ENCODE measurements around the gene MYO3A. TPM values are rescaled to one million over a fixed set of nuclear protein-coding genes. Genes with fewer than 3 reads are reported as not detected.

Gene MYO3A
- total and polyA plus RNA-seq, 2 donors (not counting 3 experiments of a cell fraction or from before 2014, with no cell fraction given), result not detected

- no peaks in the 10 kb centered on the region for H3K4me1 ChIP-seq (ENCODE audit: control insufficient read depth, extremely low read depth, insufficient read depth, low read length)
- TF ChIP-seq JUN (IDR thresholded peaks at IDR 0.05; ENCODE audit: borderline replicate concordance, insufficient read depth, insufficient read length, low read depth) (no peak), FOS (IDR thresholded peaks at IDR 0.05; ENCODE audit: borderline replicate concordance, insufficient read depth, low read length) (no peak), GATA2 (IDR thresholded peaks at IDR 0.05; ENCODE audit: insufficient read depth, insufficient read length, low read depth, low read length) (no peak), POLR2A (IDR thresholded peaks at IDR 0.05; ENCODE audit: low read depth, low read length) (no peak), MYC (IDR thresholded peaks at IDR 0.05; ENCODE audit: low read depth, low read length) (no peak), EZH2 (IDR thresholded peaks at IDR 0.05; ENCODE audit: borderline replicate concordance, low read depth, low read length, severe bottlenecking) (no peak), POLR2AphosphoS5 (IDR thresholded peaks at IDR 0.05; ENCODE audit: insufficient read depth, low read depth, low read length) (no peak)
- TF ChIP-seq, protein P1, sequence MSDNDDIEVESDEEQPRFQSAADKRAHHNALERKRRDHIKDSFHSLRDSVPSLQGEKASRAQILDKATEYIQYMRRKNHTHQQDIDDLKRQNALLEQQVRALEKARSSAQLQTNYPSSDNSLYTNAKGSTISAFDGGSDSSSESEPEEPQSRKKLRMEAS (IDR thresholded peaks at IDR 0.05; ENCODE audit: insufficient read depth, insufficient read length), result no peak
- TF ChIP-seq, protein P2, sequence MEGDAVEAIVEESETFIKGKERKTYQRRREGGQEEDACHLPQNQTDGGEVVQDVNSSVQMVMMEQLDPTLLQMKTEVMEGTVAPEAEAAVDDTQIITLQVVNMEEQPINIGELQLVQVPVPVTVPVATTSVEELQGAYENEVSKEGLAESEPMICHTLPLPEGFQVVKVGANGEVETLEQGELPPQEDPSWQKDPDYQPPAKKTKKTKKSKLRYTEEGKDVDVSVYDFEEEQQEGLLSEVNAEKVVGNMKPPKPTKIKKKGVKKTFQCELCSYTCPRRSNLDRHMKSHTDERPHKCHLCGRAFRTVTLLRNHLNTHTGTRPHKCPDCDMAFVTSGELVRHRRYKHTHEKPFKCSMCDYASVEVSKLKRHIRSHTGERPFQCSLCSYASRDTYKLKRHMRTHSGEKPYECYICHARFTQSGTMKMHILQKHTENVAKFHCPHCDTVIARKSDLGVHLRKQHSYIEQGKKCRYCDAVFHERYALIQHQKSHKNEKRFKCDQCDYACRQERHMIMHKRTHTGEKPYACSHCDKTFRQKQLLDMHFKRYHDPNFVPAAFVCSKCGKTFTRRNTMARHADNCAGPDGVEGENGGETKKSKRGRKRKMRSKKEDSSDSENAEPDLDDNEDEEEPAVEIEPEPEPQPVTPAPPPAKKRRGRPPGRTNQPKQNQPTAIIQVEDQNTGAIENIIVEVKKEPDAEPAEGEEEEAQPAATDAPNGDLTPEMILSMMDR (IDR thresholded peaks at IDR 0.05; ENCODE audit: extremely low read depth in 1 of 2, insufficient read depth in 1 of 2, low read depth in 1 of 2, low read length in 2 of 2), result no peak
- no peaks in the 10 kb centered on the region for H3K36me3 ChIP-seq (ENCODE audit: control insufficient read depth in 2 of 2, extremely low read depth in 1 of 2, insufficient read depth in 2 of 2, low read length in 2 of 2)
- H3K27ac ChIP-seq (ENCODE audit: insufficient read depth, low read depth, low read length), result no peak overlapping the region
- ChIA-PET POLR2A (no interaction called here), CTCF (no interaction called here)
- FAIRE-seq, result no peak
- H3K79me2 ChIP-seq (ENCODE audit: control insufficient read depth, insufficient read depth, low read length), result no peaks in the 10 kb centered on the region
- no peak overlapping the region for H2AFZ ChIP-seq (ENCODE audit: low read depth, low read length)
- no TSS peak for BruUV-seq (replicated peaks)
- DNase-seq (ENCODE audit: low read depth, low spot score), result no peak
- peaks cover 2% of the 10 kb centered on the region for H3K9me3 ChIP-seq (replicated peaks; ENCODE audit: control insufficient read depth, insufficient read depth, low read length)
- H3K4me3 ChIP-seq (replicated peaks in 1 of 3; ENCODE audit: insufficient read depth in 1 of 3, low read depth in 1 of 3, low read length in 3 of 3), result no peak overlapping the region
- H4K20me1 ChIP-seq (replicated peaks; ENCODE audit: control insufficient read depth, extremely low read depth, insufficient read depth, low read length), result no peaks in the 10 kb centered on the region
- no peaks in the 10 kb centered on the region for H3K27me3 ChIP-seq (ENCODE audit: control insufficient read depth in 2 of 2, insufficient read depth in 2 of 2, low read length in 2 of 2)
- dilution Hi-C loops (cut with MboI; ENCODE audit: extremely low pct_ligation_motif_present, low sequenced_read_pairs) (no loop called here), intact Hi-C loops (cut with micrococcal nuclease) (loop anchor here (5.0 kb wide), 1 partner anchor 376 kb away; no protein-coding TSS in a partner anchor)
- H3K9ac ChIP-seq (replicated peaks; ENCODE audit: extremely low read depth, insufficient read depth, low read length), result no peak overlapping the region
- H3K4me2 ChIP-seq (ENCODE audit: insufficient read depth, low read length), result no peak overlapping the region
- H3K9me1 ChIP-seq (replicated peaks; ENCODE audit: control insufficient read depth, extremely low read depth, insufficient read depth, low read length), result no peaks in the 10 kb centered on the region
Measured at GRCh38 chr10:25952857-25953256, 18.8 kb downstream of the MYO3A start.

All from endothelial cell of umbilical vein (primary cell).